Non-pigmented ciliary epithelial cell (primary cell): ENCODE measurements around the gene SYVN1.
"Not testable (repeated sequence)": the region's sequence is repeated elsewhere in the genome, so short reads cannot be mapped to it uniquely, and the experiment has no call there.

Source experiments
- DNase-seq: peaks from one replicate; pipeline ENCODE4 v3.0.0-alpha.2; 2010; ENCODE audit warnings: low read depth

SYVN1 gene

GRCh38 chr11:65151331-65151899 is 17.1 kb upstream of the SYVN1 start:
- no peak for DNase-seq

GRCh38 chr11:65150509-65151299 is 16.4 kb upstream of the SYVN1 start:
- DNase-seq: peak; percentile 26

GRCh38 chr11:65150131-65150508 is 15.8 kb upstream of the SYVN1 start:
- DNase-seq: not testable (repeated sequence)

- DNase-seq: no peak
Measured at GRCh38 chr11:65148657-65149056, 14.3 kb upstream of the SYVN1 start.

GRCh38 chr11:65147352-65148075 is 13.2 kb upstream of the SYVN1 start:
- DNase-seq: no peak

GRCh38 chr11:65141896-65142494 is 7.7 kb upstream of the SYVN1 start:
- no peak for DNase-seq

- no peak for DNase-seq
Measured at GRCh38 chr11:65136515-65137096, 2.3 kb upstream of the SYVN1 start.

- DNase-seq: no peak
Measured at GRCh38 chr11:65135633-65136145, 1.4 kb upstream of the SYVN1 start.

- DNase-seq: peak; percentile 92
Measured at GRCh38 chr11:65134952-65135632, 773 bp upstream of the SYVN1 start.

- no peak for DNase-seq
Measured at GRCh38 chr11:65133724-65134123, 595 bp downstream of the SYVN1 start.

- DNase-seq: no peak
Measured at GRCh38 chr11:65132988-65133700, 1.2 kb downstream of the SYVN1 start.

GRCh38 chr11:65132238-65132987 is 1.9 kb downstream of the SYVN1 start:
- no peak for DNase-seq

GRCh38 chr11:65131895-65132237 is 2.5 kb downstream of the SYVN1 start:
- DNase-seq: no peak

- DNase-seq: no peak
Measured at GRCh38 chr11:65131417-65131776, 2.9 kb downstream of the SYVN1 start.

GRCh38 chr11:65130631-65131416 is 3.5 kb downstream of the SYVN1 start:
- DNase-seq: no peak

- DNase-seq: no peak
Measured at GRCh38 chr11:65129649-65130441, 4.5 kb downstream of the SYVN1 start.

GRCh38 chr11:65128182-65129145 is 5.9 kb downstream of the SYVN1 start:
- DNase-seq: no peak
